K562 (cell line): ENCODE results near the gene CHCHD5. TPM values are rescaled to one million over a fixed set of nuclear protein-coding genes. Genes with fewer than 3 reads are reported as not detected.

Experiments
- ATAC-seq: fragments of 200-7000 bp; cut with Tn5 transposase; 3 replicates; pipeline ENCODE4 v1.9.1; 2020; ENCODE audit warnings: moderate library complexity
- BruUV-seq: library from RNA; stranded (reverse); fragments of 400-500 nt; replicated peaks from 2 replicates; lab custom pipeline; 2021; lab: Mats Ljungman, UMichigan
- CTCF ChIA-PET: fragments of 300-600 bp; formaldehyde crosslinking; extraction: SDS; loops from one replicate; lab custom pipeline; 2021; ENCODE audit warnings: low intra/inter-chr PET ratio; lab: Yijun Ruan, JAX
- POLR2A ChIA-PET: fragments of 300-600, 350-650 bp; sonication (Branson Sonifier 250); formaldehyde crosslinking; extraction: SDS; loops from one replicate; lab custom pipeline; 2021; ENCODE audit warnings: antibody characterized with exemption, inconsistent platforms; lab: Yijun Ruan, JAX
- DNase-seq, 4 experiments: peaks; one replicate each; pipeline versions ENCODE4 v3.0.0 to v3.0.0-alpha.2; 2011 to 2018; ENCODE audit warnings: low spot score in 3 of 4, mixed read lengths in 3 of 4; ENCODE audit errors: extremely low read depth in 1 of 4
- FAIRE-seq: peaks from 2 replicates; lab custom pipeline; 2011; peaks lifted over from hg19 to GRCh38; lab: Jason Lieb, UNC
- H2AFZ ChIP-seq: 2 replicates; pipeline ENCODE4 v1.6.0; 2011; ENCODE audit warnings: low read depth, low read length, control low read depth, inconsistent platforms
- H3K27ac ChIP-seq: fragments of 200-600 bp; 3 replicates; pipeline ENCODE4 v1.8.0; 2011; ENCODE audit warnings: low read depth, mild to moderate bottlenecking, control low read depth, inconsistent platforms, low read length, moderate library complexity, mixed read lengths; ENCODE audit errors: extremely low read depth
- H3K27me3 ChIP-seq, 2 experiments: fragments of 300-600 bp in 1 of 2; 2 replicates in 1 of 2; 3 replicates in 1 of 2; pipeline versions ENCODE4 v1.6.0 to v1.8.0; 2011; ENCODE audit warnings: inconsistent platforms in 2 of 2, low read length in 2 of 2, mild to moderate bottlenecking in 1 of 2, mixed read lengths in 1 of 2, moderate library complexity in 1 of 2; ENCODE audit not compliant: control insufficient read depth in 2 of 2, insufficient read depth in 2 of 2
- H3K36me3 ChIP-seq: fragments of 300-600 bp; 3 replicates; pipeline ENCODE4 v1.8.0; 2011; ENCODE audit warnings: mild to moderate bottlenecking, low read length, inconsistent platforms; ENCODE audit not compliant: control insufficient read depth, insufficient read depth
- H3K4me1 ChIP-seq, 2 experiments: fragments of 200-600 bp in 1 of 2; replicated peaks in 1 of 2; 2 replicates in 1 of 2; 3 replicates in 1 of 2; pipeline versions ENCODE4 v1.5.1 to v1.8.0; 2011; ENCODE audit warnings: inconsistent platforms in 2 of 2, low read length in 2 of 2, mild to moderate bottlenecking in 1 of 2, mixed read lengths in 1 of 2, moderate library complexity in 1 of 2; ENCODE audit not compliant: control insufficient read depth in 2 of 2, insufficient read depth in 2 of 2
- H3K4me2 ChIP-seq: 2 replicates; pipeline ENCODE4 v1.6.1; 2011; ENCODE audit warnings: low read length, control low read depth, inconsistent platforms, mixed read lengths; ENCODE audit not compliant: insufficient read depth
- H3K4me3 ChIP-seq: fragments of 200-600 bp; sonication (generic), shearing (Covaris generic); 2 replicates; pipeline ENCODE4 v1.5.1; 2016; ENCODE audit warnings: control low read depth, inconsistent platforms
- H3K79me2 ChIP-seq: fragments of 200-600 bp; 3 replicates; pipeline ENCODE4 v1.8.0; 2011; ENCODE audit warnings: low read length, inconsistent platforms; ENCODE audit not compliant: control insufficient read depth, insufficient read depth
- H3K9ac ChIP-seq, 2 experiments: 2 replicates each; pipeline versions ENCODE4 v1.6.0 to v1.6.1; 2011; ENCODE audit warnings: low read depth in 2 of 2, low read length in 2 of 2, control low read depth in 1 of 2, inconsistent platforms in 1 of 2, mild to moderate bottlenecking in 1 of 2, mixed read lengths in 1 of 2; ENCODE audit not compliant: insufficient read depth in 1 of 2
- H3K9me1 ChIP-seq: one replicate; pipeline ENCODE4 v1.6.0; 2011; ENCODE audit warnings: inconsistent platforms, mild to moderate bottlenecking, low read length, moderate library complexity; ENCODE audit not compliant: control insufficient read depth, insufficient read depth
- H3K9me3 ChIP-seq: replicated peaks from 2 replicates; pipeline ENCODE4 v1.5.1; 2011; ENCODE audit warnings: low read depth, low read length, inconsistent platforms; ENCODE audit not compliant: control insufficient read depth, insufficient read depth
- H4K20me1 ChIP-seq: replicated peaks from 2 replicates; pipeline ENCODE4 v1.6.1; 2011; ENCODE audit warnings: low read length, inconsistent platforms, mixed read lengths; ENCODE audit not compliant: control insufficient read depth, insufficient read depth
- ARID2 ChIP-seq: fragments of 450-650 bp; IDR thresholded peaks from 2 replicates; pipeline ENCODE4 v1.6.1; 2017; ENCODE audit warnings: antibody characterized with exemption, mild to moderate bottlenecking
- CBX8 ChIP-seq: fragments of 200-600 bp; sonication (generic); IDR thresholded peaks from 2 replicates; pipeline ENCODE4 v1.6.1; 2012; ENCODE audit warnings: borderline replicate concordance, mixed run types, low read depth, mild to moderate bottlenecking, moderate library complexity, mixed read lengths, low read length, control low read depth, inconsistent platforms; ENCODE audit not compliant: poor library complexity, severe bottlenecking; ENCODE audit errors: extremely low read depth
- HEY1 ChIP-seq: fragments of 250-450 bp; sonication (Bioruptor Pico); IDR thresholded peaks from 2 replicates; pipeline ENCODE4 v1.5.0; 2020; ENCODE audit warnings: mild to moderate bottlenecking, moderate library complexity, borderline replicate concordance
- LCOR ChIP-seq: sonication (generic); formaldehyde crosslinking; IDR thresholded peaks from 2 replicates; pipeline ENCODE4 v1.8.0; 2022; ENCODE audit warnings: mild to moderate bottlenecking, missing genetic modification reagents
- MTA3 ChIP-seq: fragments of 450-650 bp; formaldehyde crosslinking; IDR thresholded peaks from 2 replicates; pipeline ENCODE4 v1.6.1; 2017; ENCODE audit warnings: mild to moderate bottlenecking, borderline replicate concordance
- POLR2AphosphoS5 ChIP-seq: IDR thresholded peaks from 2 replicates; pipeline ENCODE4 v1.6.1; 2011; ENCODE audit warnings: mild to moderate bottlenecking, low read depth, low read length, moderate library complexity; ENCODE audit not compliant: control insufficient read depth, insufficient read depth
- POLR2B ChIP-seq: fragments of 450-650 bp; IDR thresholded peaks from 2 replicates; pipeline ENCODE4 v1.6.1; 2018; ENCODE audit warnings: low read depth; ENCODE audit not compliant: partially characterized antibody
- RAD51 ChIP-seq: fragments of 450-650 bp; IDR thresholded peaks from 2 replicates; pipeline ENCODE4 v1.7.1; 2016; ENCODE audit warnings: low read depth, mild to moderate bottlenecking, borderline replicate concordance
- TBL1XR1 ChIP-seq, 2 experiments: IDR thresholded peaks; 2 replicates each; pipeline ENCODE4 v1.6.1; 2012; ENCODE audit warnings: improper control_type of control experiment in 2 of 2, low read length in 2 of 2, mild to moderate bottlenecking in 1 of 2
- ZC3H4 ChIP-seq: sonication (generic); formaldehyde crosslinking; IDR thresholded peaks from 2 replicates; pipeline ENCODE4 v1.9.0; 2021; ENCODE audit warnings: missing genetic modification reagents, borderline replicate concordance
- ZNF146 ChIP-seq: IDR thresholded peaks from one replicate; pipeline ENCODE4 v1.6.1; 2018; ENCODE audit warnings: missing compliant biosample characterization; ENCODE audit not compliant: unreplicated experiment
- WGBS: fragments of 100-300 bp; shearing (Covaris generic); methylation state at CpG from one replicate; pipeline ENCODE4 v1.1.6; 2016; ENCODE audit warnings: low coverage, mixed read lengths; ENCODE audit not compliant: insufficient coverage; ENCODE audit errors: missing lambda C conversion rate; 5-methylcytosine and 5-hydroxymethylcytosine counted together
- in situ Hi-C: fragments of 300-500 bp; cut with MboI; formaldehyde crosslinking; loops from 4 replicates; pipeline ENCODE4 v1.15.0; 2018; ENCODE audit warnings: inconsistent platforms, mixed read lengths
- intact Hi-C: fragments of 100-400 bp; cut with micrococcal nuclease; formaldehyde crosslinking; loops from 2 replicates; pipeline ENCODE4 v1.14.2; 2022
- polyA plus RNA-seq, 8 experiments: library from polyadenylated mRNA; depleted of rRNA in 4 of 8; stranded (reverse) in 5 of 8; unstranded in 3 of 8; fragments of >200 nt; fragmentation: Nextera tagmentation in 2 of 8; fragmentation: Illumina TruSeq in 1 of 8; extraction: Ambion mirVana in 2 of 8; extraction: Trizol in 1 of 8; gene quantifications; 2 replicates each; pipeline versions ENCODE4 v1.2.1 to v1.2.3, GENCODE V29; 2011 to 2014; ENCODE audit warnings: inconsistent platforms in 1 of 8, missing spikeins in 1 of 8
- total RNA-seq, 7 experiments: library from RNA; depleted of rRNA in 6 of 7; stranded (reverse); fragments of >200 nt in 6 of 7; fragmentation: Illumina TruSeq in 2 of 7; extraction: Trizol in 2 of 7; gene quantifications; 2 replicates each; pipeline versions ENCODE4 v1.2.1 to v1.2.3, GENCODE V29; 2011 to 2021; ENCODE audit warnings: low replicate concordance in 1 of 7
- TF ChIP-seq, protein P1 (sequence below): fragments of 250-450 bp; sonication (Bioruptor Pico); IDR thresholded peaks from 2 replicates; pipeline ENCODE4 v1.5.0; 2022; ENCODE audit warnings: mild to moderate bottlenecking
- TF ChIP-seq, protein P2 (sequence below): fragments of 450-650 bp; IDR thresholded peaks from 2 replicates; pipeline ENCODE4 v1.6.1; 2017; ENCODE audit warnings: antibody characterized with exemption, mild to moderate bottlenecking
- TF ChIP-seq, protein P3 (sequence below): fragments of 450-650 bp; IDR thresholded peaks from one replicate; pipeline ENCODE4 v1.6.1; 2018; ENCODE audit warnings: mild to moderate bottlenecking, moderate library complexity; ENCODE audit not compliant: partially characterized antibody

The CHCHD5 gene
- total and polyA plus RNA-seq, 9 of the 15 experiments (the other 6 are each of a cell fraction or from before 2014, with no cell fraction given): 7.4 to 79.3 (median 33.4) TPM

- FAIRE-seq (peak; percentile 65), ATAC-seq (peak; percentile 88), DNase-seq (peak; percentile 52 to 78 (median 64))
- Histone ChIP-seq H3K9me3 (no peaks in the 10 kb centered on the region), H3K79me2 (no peaks in the 10 kb centered on the region), H3K27me3 (no peaks in the 10 kb centered on the region), H3K4me3 (no peak overlapping the region), H4K20me1 (no peaks in the 10 kb centered on the region), H3K27ac (no peak overlapping the region), H3K9me1 (no peaks in the 10 kb centered on the region), H3K36me3 (no peaks in the 10 kb centered on the region), H3K9ac (no peak overlapping the region), H3K4me1 (peaks cover 18 to 52% of the 10 kb centered on the region in 2 experiments), H3K4me2 (no peak overlapping the region), H2AFZ (peak overlapping the region; percentile 87)
- intact Hi-C loops: loop anchor here (1.0 to 2.0 kb wide), 3 partner anchors 18 to 100 kb away; partner anchors contain the start of gene SLC20A1
- ChIA-PET CTCF (interaction anchor here (0.9 to 4.2 kb wide), 2 partner anchors 99 to 102 kb away, joined by 3 to 48 read pairs; no protein-coding TSS in a partner anchor), POLR2A (interaction anchor here (1.0 to 1.3 kb wide), 6 partner anchors 9 to 116 kb away, joined by 3 to 4 read pairs (median 3); no protein-coding TSS in a partner anchor)
- WGBS: 21% methylated on average over 6 of the region's 7 CpGs
- no TSS peak for BruUV-seq
- in situ Hi-C loops: loop anchor here (5.0 kb wide), 1 partner anchor 101 kb away; no protein-coding TSS in a partner anchor
- TF ChIP-seq, protein P1, sequence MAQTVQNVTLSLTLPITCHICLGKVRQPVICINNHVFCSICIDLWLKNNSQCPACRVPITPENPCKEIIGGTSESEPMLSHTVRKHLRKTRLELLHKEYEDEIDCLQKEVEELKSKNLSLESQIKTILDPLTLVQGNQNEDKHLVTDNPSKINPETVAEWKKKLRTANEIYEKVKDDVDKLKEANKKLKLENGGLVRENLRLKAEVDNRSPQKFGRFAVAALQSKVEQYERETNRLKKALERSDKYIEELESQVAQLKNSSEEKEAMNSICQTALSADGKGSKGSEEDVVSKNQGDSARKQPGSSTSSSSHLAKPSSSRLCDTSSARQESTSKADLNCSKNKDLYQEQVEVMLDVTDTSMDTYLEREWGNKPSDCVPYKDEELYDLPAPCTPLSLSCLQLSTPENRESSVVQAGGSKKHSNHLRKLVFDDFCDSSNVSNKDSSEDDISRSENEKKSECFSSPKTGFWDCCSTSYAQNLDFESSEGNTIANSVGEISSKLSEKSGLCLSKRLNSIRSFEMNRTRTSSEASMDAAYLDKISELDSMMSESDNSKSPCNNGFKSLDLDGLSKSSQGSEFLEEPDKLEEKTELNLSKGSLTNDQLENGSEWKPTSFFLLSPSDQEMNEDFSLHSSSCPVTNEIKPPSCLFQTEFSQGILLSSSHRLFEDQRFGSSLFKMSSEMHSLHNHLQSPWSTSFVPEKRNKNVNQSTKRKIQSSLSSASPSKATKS: no peak
- TF ChIP-seq POLR2B: no peak
- TF ChIP-seq CBX8: no peak
- no peak for TF ChIP-seq RAD51
- TF ChIP-seq, protein P2, sequence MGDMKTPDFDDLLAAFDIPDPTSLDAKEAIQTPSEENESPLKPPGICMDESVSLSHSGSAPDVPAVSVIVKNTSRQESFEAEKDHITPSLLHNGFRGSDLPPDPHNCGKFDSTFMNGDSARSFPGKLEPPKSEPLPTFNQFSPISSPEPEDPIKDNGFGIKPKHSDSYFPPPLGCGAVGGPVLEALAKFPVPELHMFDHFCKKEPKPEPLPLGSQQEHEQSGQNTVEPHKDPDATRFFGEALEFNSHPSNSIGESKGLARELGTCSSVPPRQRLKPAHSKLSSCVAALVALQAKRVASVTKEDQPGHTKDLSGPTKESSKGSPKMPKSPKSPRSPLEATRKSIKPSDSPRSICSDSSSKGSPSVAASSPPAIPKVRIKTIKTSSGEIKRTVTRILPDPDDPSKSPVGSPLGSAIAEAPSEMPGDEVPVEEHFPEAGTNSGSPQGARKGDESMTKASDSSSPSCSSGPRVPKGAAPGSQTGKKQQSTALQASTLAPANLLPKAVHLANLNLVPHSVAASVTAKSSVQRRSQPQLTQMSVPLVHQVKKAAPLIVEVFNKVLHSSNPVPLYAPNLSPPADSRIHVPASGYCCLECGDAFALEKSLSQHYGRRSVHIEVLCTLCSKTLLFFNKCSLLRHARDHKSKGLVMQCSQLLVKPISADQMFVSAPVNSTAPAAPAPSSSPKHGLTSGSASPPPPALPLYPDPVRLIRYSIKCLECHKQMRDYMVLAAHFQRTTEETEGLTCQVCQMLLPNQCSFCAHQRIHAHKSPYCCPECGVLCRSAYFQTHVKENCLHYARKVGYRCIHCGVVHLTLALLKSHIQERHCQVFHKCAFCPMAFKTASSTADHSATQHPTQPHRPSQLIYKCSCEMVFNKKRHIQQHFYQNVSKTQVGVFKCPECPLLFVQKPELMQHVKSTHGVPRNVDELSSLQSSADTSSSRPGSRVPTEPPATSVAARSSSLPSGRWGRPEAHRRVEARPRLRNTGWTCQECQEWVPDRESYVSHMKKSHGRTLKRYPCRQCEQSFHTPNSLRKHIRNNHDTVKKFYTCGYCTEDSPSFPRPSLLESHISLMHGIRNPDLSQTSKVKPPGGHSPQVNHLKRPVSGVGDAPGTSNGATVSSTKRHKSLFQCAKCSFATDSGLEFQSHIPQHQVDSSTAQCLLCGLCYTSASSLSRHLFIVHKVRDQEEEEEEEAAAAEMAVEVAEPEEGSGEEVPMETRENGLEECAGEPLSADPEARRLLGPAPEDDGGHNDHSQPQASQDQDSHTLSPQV: peak; percentile 47; the same call in 1 of the 2 replicates
- TF ChIP-seq, protein P3, sequence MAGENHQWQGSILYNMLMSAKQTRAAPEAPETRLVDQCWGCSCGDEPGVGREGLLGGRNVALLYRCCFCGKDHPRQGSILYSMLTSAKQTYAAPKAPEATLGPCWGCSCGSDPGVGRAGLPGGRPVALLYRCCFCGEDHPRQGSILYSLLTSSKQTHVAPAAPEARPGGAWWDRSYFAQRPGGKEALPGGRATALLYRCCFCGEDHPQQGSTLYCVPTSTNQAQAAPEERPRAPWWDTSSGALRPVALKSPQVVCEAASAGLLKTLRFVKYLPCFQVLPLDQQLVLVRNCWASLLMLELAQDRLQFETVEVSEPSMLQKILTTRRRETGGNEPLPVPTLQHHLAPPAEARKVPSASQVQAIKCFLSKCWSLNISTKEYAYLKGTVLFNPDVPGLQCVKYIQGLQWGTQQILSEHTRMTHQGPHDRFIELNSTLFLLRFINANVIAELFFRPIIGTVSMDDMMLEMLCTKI: no peak
- no peak for TF ChIP-seq ZNF146 (CRISPR knock-in tag)
- no peak for TF ChIP-seq ZC3H4 (CRISPR knock-in tag)
- TF ChIP-seq TBL1XR1 (IDR thresholded peaks at IDR 0.05; ENCODE audit: low read length in 2 of 2): peak in 1 of 2 experiments; percentile 21; a peak in 1 of 4 replicates
- TF ChIP-seq LCOR (CRISPR knock-in tag): 0 out of 2 replicates have a peak, but pooled peaks have one; percentile 35
- no peak for TF ChIP-seq POLR2AphosphoS5
- peak; percentile 87 for TF ChIP-seq ARID2
- no peak for TF ChIP-seq HEY1 (CRISPR knock-in tag)
- TF ChIP-seq MTA3: peak; percentile 68
These were observed 42.2 kb downstream of the CHCHD5 start for GRCh38 chr2:112626604-112627059.
